NCI-H1105 (cell line): ENCODE results near the gene CD79A.
"Not testable (repeated sequence)": the region's sequence is repeated elsewhere in the genome, so short reads cannot be mapped to it uniquely, and the experiment has no call there.

Experiments used
- DNase-seq: peaks from one replicate; lab custom pipeline; 2025; lab: John Stamatoyannopoulos, UW

CD79A gene

DNA sequence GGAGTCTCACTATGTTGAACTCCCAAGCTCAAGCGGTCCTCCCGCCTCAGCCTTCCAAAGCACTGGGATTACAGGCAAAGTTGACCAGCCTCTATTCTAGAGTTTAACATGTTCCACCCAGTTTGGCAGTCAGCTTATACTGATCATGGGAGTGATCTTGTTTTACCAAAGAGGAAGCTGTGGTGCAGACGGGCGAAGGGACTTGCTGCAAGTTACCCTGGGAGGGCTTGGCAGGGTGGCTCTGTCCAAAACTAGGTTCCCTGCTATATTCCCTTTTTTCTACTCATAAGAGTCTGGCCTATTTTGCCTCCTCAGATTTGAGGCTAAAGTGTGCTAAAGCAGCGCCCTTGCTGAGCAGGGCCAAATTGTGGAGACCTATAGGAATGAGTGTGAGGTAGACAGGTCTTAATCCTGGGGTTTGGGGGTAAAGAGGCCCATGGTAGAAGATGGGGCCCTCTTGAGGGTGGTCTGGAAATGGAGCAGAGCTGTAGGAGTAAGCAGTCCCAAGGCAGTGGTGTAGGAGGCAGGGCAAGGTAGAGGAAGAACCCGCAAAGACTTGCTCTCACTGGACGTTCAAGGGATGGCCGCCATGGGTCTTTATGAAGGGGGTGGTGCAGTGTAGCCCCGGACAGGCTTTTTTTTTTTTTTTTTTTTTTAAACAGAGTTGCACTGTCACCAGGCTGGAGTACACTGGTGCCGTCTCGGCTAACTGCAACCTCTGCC lies 13.7 kb upstream of the CD79A start:
- no peak for DNase-seq

DNA sequence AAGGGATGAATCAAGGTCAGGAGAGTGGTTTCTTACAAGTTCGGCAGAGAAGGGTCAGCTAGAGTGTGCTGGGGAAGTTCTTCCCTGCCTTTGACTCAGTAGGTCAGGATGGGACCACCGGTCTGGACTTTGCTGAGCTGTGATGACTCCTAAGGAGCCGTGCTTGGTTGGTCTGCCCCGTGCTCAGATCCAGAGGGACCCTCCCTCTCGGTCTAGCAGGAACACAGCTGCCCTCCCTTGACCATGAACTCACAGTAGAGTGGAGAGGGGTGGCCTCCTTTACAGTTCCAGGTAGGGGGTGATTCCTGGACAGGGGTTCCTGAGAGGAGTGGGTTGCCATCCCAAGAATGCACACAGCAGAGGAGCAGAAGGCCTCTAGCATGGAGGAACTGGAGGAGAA lies 12.7 kb upstream of the CD79A start:
- DNase-seq, result no peak

DNA sequence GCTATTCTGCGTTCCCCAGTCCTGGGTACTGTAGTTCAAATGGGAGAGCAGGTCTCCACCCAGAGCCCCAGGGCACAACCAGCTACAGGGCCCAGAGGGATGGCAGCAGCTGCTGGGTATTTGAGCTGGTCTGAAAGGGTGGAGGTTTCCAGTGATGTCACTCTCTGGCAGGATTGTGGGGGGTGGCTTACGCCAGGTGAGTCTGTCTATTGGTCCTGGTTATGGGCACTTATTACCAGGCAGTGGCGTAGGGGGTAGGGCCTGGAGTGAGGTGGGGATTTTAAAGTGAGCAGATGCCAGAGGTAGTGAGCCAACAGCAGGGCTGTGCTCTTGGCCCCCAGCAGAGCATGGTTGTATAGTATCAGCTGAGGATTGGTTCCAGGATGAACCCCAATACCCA lies 10.8 kb upstream of the CD79A start:
- no peak for DNase-seq

DNA sequence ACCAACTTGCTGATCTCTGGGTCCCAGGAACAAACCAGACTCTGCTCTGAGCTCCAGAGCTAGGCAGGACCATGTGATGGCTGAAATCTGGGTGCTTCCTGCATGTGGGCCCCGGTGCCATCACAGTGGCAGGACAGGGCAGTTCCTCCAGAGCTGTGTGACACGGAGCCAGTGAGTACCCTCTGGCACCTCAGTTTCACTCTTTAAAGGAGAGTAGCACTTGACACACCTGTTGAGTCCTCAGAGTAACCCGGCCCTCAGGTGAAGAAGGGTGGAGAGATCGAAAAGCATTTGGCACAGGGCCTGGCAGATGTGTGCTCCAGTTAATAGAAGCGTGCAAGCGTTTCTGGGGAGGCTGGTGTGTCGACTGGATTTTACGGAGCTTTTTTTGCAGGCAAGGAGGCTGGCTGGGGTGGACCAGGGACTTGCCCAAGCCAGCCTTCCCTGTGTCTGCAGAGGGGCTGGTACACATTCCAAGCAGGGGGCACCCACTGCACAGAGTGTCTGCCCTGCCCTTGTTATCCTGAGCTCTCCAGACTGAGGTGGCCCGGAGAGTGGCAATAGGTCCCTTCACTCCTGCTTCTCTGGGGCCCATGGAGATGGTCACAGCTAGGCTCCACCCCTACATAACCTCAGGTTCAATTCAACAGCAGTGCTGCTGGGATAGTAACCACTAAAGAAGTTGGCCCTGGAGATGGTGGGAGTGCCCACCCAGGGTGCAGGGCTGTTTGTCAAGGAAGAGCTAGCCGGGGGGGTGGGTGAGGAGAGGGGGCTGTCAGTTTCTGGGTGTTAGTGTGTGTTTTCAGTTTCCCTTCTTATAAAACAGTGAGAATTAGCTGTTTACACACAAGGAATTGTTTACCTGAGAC lies 8.7 kb upstream of the CD79A start:
- DNase-seq, result peak; percentile 15

DNA sequence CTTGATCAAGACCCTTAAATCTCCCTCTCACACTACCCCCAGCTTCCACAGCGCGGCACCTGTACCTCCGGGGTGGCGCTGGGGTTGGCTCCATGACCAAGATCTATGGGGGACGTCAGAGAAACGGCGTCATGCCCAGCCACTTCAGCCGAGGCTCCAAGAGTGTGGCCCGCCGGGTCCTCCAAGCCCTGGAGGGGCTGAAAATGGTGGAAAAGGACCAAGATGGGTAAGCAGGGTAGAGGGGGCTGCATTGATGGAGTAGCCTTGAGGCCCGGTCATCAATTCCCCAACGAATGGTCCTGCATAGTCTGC lies 8.1 kb upstream of the CD79A start:
- DNase-seq, result no peak

DNA sequence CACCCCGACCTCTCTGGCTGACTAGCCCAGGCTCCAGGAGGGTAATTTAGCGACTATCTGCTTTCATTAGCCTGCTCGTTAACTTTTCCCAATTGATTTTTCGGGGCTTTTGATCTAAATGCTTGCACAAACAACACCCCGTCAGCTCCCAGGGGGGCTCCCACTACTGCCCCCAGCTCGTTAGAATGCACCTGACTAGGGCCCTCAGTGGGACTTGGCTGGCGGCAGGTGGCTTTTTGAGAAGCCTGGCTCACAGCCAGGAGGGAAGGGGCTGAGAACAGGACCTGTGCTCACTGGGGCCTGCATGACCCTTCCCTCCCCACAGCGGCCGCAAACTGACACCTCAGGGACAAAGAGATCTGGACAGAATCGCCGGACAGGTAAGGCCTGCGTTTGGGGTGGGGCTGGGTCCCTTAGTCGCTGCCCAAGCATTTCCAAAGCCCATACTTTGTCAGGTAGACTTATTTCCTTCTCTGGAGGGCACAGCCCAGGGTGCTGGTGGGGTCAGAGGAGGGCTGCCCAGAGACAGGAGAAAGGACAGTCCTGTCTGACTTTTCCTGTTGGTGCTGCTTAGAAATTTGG lies 7.6 kb upstream of the CD79A start:
- peak; percentile 31 for DNase-seq

DNA sequence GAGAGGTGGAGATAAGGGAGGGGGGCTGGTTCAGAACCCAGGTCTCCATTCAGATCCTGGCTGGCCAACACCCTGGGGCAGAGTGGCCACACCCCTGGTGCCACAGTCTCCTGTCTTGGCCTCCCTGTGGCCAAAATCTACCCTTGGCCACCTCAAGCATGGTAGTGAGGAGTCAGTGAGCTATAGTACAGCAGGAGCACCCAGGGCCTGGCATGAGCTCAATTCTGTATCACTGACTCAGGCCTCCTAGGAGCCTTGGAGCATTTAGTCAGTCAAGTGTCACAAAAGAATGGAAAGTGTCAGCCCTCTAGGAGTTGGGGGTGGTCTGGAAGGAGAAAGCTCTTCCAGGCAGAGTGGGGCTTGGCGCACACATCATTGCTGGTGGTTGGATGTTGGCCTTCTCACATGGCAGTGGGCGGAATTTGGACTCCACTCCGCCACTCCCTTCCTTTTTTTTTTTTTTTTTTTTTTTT lies 6.6 kb upstream of the CD79A start:
- no peak for DNase-seq

DNA sequence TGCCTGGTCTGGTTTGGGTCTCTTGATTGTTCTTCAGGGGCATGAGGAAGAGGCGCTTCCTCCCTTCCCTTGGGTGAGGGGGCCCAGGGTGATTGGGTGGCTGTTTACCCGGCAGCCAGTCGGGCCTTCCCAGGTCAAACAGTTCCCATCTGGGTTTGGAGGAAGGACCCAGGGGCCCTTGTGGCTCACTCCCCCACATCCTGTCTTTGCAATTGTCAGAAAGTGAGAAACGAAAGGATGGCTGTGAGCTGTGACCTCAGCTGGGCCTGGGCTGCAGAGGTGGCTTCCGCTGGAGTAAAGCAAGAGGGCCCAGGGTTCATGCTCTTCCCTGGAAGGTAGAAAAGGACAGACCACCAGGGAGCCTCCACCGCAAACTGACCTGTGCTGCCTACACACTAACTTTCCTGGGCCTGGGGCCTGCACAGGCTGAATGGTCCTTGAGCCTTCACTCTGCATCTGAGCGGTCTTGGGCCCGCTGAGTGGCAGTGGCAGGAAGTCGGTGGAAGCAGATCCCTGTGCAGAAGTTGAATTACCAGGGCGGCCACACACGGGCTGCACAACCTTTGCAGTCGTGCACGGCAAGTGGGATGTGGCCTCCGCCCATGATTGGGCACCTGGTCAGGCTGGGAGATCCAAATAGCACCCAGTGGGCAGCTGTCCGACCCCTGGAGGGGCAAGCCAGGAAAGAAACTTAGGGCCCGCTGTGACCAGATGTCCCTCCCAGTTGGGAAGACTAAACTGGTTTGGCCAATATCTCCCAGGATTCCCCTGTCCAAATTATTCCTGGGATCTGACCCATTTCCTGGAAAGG lies 5.3 kb upstream of the CD79A start:
- DNase-seq, result no peak

DNA sequence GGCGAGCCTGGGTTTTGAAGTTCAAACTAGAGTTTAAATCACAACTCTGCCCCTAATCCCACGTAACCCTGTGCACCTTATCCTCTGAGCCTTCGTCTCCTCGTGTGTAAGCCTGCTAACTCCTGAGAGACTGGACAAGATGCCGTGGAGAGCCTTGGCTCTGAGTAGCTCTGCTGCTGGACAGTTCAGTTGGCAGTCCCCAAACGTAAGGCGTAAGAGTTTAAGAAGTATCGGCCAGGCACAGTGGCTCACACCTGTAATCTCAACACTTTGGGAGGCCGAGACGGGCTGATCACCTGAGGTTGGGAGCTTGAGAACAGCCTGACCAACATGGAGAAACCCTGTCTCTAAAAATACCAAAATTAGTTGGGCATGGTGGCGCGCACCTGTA lies 4.7 kb upstream of the CD79A start:
- no peak for DNase-seq

DNA sequence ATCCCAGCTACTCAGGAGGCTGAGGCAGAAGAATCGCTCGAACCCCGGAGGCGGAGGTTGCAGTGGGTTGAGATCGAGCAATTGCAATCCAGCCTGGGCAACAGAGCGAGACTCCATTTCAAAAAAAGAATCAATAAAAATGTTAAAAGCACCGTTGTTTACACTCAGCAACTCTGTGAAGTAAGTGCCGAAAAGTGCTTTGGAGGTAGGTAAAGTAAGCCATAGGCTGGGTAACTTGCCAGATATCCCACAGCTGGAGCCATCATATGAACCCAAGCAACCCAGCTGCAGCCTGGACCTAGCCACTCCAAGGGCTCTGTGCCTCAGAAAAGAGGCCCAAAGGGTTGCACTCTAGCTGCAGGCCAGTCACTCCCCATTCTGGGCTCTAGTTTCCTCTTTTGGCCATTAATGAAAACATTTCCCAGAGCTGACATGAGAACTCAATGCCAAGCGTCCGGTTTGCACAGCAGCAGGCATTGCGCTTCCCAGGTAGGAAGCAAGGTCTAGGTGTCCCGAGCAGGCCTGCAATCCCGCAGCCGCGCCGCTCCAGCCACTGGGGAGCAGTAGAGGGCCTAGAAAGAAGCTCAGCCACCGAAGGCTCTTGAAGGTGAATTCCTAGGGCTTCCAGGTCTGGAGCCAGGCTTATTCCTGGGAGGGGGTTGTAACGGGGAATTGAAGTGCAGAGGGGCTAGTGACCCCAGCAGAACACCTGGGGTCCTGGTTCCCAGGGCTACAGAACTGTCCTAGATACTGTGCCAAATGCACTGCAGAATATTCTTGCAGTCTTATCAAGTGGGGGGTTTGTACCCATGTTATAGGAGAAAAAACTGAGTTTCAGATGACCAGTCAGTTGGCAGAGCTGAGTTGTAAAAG lies 4.1 kb upstream of the CD79A start:
- peak; percentile 20 for DNase-seq

DNA sequence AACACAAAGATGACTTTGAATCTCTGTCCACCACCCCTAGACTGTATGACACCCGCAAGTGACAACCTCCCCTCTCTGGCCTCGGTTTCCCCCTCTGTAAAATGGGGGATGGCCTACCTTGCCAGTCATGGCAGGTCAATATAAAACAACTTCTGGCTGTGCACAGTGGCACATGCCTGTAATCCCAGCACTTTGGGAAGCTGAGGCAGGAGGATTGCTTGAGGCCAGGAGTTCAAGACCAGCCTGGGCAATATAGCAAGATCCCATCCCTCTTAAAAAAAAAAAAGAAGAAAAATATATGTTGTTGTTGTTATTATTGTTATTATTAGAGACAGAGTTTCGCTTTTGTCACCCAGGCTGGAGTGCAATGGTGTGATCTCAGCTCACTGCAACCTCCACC lies 1.1 kb upstream of the CD79A start:
- not testable (repeated sequence) for DNase-seq

DNA sequence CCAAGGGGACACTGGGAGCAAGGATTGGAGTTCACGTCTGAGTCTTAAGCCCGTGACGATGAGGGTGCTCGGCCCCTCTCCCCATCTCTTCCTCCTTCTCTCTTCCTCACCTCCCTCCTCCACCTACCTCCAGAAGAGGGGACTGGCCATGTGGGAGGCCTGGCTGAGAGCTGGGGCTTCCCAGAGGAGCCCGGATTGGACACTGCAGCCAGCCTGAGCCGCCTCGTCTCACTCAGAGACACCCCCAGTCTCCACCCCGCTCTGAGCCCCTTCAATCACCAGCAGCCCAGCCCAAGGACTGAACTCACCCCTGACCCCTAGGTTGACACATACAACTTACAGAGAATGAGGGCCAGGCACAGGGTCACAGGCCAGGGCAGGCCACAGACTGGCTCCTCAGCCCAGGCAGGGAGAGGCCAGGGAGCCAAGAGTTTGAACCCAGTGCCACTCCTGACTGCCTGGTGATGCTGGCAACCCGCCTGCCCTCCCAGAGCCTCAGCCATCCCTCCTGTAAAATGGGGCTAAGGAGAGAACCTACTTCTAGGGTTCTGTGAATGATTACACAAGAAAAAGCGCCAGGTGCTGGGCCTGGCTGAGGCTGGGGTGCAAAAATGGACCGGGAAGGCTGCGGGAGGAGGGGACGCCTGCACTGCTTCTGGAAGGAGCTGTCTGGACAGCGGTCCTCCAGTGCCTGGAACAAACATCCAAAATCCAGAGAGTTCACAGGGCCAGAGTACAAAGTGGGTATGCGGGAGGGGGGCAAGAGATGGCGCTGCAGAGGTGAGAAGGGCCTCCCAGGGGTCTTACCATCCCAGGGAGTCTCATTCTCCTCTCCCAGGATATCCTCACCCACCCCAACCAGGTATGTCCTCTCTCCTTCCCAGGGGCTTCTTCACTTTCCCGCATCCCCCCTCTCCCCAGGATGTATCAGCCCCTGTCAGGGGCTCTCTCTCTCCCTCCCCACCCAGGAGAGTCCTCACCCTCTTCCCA lies 1.1 kb downstream of the CD79A start:
- no peak for DNase-seq

DNA sequence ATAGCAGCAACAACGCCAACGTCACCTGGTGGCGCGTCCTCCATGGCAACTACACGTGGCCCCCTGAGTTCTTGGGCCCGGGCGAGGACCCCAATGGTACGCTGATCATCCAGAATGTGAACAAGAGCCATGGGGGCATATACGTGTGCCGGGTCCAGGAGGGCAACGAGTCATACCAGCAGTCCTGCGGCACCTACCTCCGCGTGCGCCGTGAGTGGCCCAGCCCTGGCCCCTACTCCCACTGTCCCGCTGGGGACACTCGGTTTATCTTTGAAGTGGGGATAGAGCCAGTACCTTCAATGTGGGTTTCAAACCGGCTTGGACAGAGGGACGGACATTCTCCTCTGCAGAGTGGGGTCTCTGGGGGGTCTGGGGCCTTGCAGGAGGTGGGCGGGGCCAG lies 2.0 kb downstream of the CD79A start:
- DNase-seq, result no peak

DNA sequence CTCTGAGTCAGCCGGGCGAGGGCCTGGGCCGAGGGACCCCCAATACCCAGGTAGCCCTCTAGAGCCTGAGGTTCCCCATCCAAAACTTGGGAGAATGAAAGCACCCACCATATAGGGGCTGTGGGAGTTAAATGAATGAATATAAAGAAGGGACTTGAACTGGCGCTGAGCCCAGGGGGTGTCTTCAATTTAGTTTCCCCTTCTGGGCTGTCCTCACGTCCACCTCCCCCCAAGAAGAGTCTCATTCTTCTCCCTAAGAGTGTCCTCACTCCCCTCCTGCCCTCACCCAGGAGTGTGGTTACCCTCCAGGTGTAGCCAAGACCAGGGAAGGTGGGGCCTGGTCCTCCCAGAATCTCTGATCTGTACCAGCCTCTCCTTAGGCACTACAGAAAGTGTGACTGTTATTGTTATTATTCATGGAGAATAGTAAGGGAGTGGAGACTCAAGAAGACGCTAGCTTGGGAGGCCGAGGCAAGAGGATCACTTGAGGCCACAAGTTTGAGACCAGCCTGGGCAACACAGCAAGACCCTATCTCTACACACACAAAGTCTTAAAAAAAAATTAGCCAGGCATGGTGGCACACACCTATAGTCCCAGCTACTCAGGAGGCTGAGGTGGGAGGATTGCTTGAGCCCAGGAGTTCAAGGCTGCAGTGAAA lies 2.7 kb downstream of the CD79A start:
- DNase-seq, result no peak

DNA sequence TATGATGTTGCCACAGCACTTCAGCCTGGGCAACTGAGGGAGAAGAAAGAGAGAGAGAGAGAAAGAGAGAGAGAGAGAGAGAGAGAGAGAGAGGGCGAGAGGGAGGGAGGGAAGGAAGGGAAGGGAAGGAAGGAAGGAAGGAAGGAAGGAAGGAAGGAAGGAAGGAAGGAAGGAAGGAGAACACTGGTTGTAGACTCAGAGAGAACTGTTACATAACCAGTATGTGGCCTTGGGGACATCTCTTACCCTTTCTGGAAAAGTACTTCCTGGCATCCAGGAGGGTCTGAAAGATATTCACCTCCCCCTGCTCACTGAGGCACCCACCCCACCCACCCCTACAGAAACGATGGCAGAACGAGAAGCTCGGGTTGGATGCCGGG lies 3.2 kb downstream of the CD79A start:
- DNase-seq, result no peak

DNA sequence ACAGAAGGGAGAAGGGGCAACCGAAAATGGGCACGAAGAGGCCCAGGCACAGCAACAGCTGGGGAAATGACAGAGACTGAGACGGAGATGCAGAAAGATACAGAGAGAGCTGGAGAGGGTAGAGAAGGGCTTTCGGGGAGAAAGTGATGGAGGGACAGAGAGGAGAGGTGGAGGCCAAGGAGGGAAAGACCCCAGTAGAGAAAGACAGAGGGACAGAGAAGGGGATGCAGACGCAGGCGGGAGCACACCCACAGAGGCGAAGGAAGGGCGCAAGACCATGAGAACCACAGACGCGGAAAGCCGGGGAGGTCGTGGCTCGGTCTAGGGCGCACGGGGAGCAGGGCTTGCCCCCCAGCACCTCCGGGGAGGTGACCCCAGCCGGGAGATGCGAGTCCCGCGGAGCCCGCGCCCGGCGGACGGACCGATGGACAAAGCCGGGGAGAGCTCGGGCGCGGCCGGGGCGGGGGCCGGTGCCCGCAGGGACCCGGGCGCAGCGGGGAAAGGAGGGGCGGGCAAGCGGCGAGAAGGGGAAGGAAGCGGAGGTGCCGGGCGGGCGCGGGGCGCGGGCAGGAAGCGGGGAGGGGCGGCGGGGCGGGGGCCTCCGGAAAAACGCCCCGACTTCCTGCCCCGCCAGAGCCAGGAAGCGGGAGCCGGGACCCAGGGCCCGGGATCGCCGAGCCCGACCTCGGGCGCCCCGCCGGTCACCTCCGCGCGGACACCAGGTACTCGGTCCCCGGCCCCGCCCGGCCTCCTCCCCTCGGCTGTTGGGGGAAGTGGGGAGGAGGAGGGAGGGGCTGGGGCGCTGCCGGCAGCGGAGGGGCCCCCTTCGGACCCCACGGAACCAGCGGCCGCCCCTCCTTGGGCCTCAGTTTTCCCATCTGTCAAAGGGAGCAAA lies 5.7 kb downstream of the CD79A start, which contains the start of gene ARHGEF1:
TSS of gene ARHGEF1 (plus strand) at position 617 of the 895 bp plus-strand sequence. CDS start 4,899 bp downstream, outside the sequence.
- DNase-seq, result no peak

DNA sequence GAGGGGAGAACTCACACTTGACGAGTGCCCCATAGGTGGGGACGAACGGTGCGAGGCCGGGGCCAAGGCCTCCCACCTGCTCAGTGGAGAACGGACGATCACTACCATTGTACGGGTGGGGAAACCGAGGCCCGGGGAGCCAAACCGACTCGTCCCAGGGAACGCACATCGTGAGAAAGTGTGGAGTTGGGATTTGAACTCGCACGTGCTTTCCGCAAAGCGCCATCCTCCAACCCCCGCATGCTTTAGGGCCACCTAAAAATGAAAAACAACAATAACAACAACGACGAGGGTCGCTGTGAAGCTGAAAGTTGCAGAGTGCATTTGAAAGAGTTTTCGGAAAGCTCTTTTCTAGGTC lies 6.4 kb downstream of the CD79A start:
- no peak for DNase-seq
